GM23248 (cell line): ENCODE data around the gene TIMM50.

Experiments used
- EZH2 ChIP-seq: fragments of 200-600 bp; sonication (generic); IDR thresholded peaks from 2 replicates; pipeline ENCODE4 v1.6.1; 2018; ENCODE audit warnings: antibody characterized with exemption, mild to moderate bottlenecking; ENCODE audit not compliant: insufficient read depth, poor library complexity, severe bottlenecking
- EZH2phosphoT487 ChIP-seq: fragments of 200-600 bp; sonication (generic); IDR thresholded peaks from 2 replicates; pipeline ENCODE4 v1.6.1; 2018; ENCODE audit warnings: antibody characterized with exemption, moderate library complexity, mild to moderate bottlenecking, low read depth; ENCODE audit not compliant: insufficient read depth

DNA sequence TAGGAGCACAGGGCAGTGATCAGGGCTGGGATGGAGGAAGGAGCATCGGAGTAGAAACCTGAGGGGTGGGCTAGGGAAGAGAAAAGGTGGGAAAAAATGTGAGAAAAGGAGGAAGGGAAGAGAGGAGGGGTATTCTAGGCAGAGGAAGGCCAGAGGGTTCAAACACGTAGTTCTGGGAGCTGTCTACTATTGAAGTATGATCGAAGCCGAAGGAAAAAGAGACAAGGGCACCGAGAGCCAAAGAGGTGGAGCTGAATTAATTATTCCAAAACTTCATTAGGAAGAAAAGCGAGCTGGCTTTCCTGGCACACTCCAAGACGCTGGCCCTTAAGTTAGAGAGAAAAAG, 25.9 kb downstream of the TIMM50 start:
- TF ChIP-seq EZH2 (no peak), EZH2phosphoT487 (no peak)
